Tibial artery (tissue), 4 donors: ENCODE data around the gene NUP62CL.

Experiments
- DNase-seq, 2 donors: peaks; one replicate each; pipeline ENCODE4 v3.0.0-alpha.2; 2019
- H3K27ac ChIP-seq, 2 donors: fragments of 200-600 bp; sonication (generic) in 1 of 2; 1 replicate in 1 of 2; 2 replicates in 1 of 2; pipeline ENCODE4 v1.5.1; 2018 to 2019; ENCODE audit warnings: mild to moderate bottlenecking in 1 of 2
- H3K27me3 ChIP-seq, 2 donors: fragments of 200-600 bp; sonication (generic) in 1 of 2; one replicate each; pipeline versions ENCODE4 v1.5.1 to v1.6.0; 2016 to 2019
- H3K36me3 ChIP-seq, 3 donors: fragments of 200-600 bp; sonication (generic) in 2 of 3; one replicate each; pipeline ENCODE4 v1.5.1; 2016 to 2019; ENCODE audit warnings: mild to moderate bottlenecking in 2 of 3
- H3K4me1 ChIP-seq, 4 donors: fragments of 200-600 bp; sonication (generic) in 2 of 4; 1 replicate in 3 of 4; 2 replicates in 1 of 4; pipeline ENCODE4 v1.5.1; 2016 to 2019
- H3K4me3 ChIP-seq, 2 donors: fragments of 200-600 bp; sonication (generic) in 1 of 2; 1 replicate in 1 of 2; 2 replicates in 1 of 2; pipeline ENCODE4 v1.5.1; 2018 to 2019; ENCODE audit warnings: mild to moderate bottlenecking in 2 of 2
- H3K9me3 ChIP-seq, 3 donors: fragments of 200-600 bp; sonication (generic) in 1 of 3; one replicate each; pipeline ENCODE4 v1.5.1; 2016 to 2019
- CTCF ChIP-seq, 2 experiments: fragments of 200-600 bp in 1 of 2; fragments of 450-650 bp in 1 of 2; IDR thresholded peaks; one replicate each; pipeline ENCODE4 v1.5.1; 2017 to 2019; ENCODE audit warnings: antibody characterized with exemption in 2 of 2, mild to moderate bottlenecking in 1 of 2, moderate library complexity in 1 of 2
- intact Hi-C: fragments of 100-400 bp; cut with DNase I; formaldehyde crosslinking; loops from one replicate; pipeline ENCODE4 v1.15.0; 2023; ENCODE audit warnings: low total_unique reads

Gene NUP62CL

GRCh38 chrX:107102980-107103379 is 103.3 kb downstream of the NUP62CL start:
- Histone ChIP-seq H3K4me1 (no peaks in the 10 kb centered on the region), H3K9me3 (no peaks in the 10 kb centered on the region), H3K27ac (no peak overlapping the region), H3K36me3 (peaks cover 0 to 5% (median 0%) of the 10 kb centered on the region in 3 donors), H3K27me3 (no peaks in the 10 kb centered on the region), H3K4me3 (no peak overlapping the region)
- intact Hi-C loops: no loop called here
- no peak for TF ChIP-seq CTCF (IDR thresholded peaks at IDR 0.05)
- no peak for DNase-seq

DNA sequence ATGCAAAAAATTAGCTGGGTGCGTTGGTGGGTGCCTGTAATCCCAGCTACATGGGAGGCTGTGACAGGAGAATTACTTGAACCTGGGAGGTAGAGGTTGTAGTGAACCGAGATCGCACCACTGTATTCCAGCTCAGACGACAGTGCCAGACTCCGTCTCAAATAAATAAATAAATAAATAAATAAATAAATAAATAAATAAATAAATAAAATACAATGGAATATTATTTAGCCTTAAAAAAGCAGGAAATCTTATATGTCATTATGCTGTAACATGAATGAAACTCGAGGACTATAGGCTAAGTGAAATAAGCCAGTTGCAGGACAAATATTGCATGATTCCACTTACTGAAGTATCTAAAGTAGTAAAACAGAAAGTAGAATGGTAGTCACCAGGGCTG is 130.1 kb downstream of the NUP62CL start:
- no peaks in the 10 kb centered on the region for H3K27me3 ChIP-seq
- no peak for TF ChIP-seq CTCF (IDR thresholded peaks at IDR 0.05)
- intact Hi-C loops: no loop called here

More for the DNA sequence above, 130.1 kb downstream of the NUP62CL start:
- H3K4me3 ChIP-seq: no peak overlapping the region
- H3K27ac ChIP-seq: no peak overlapping the region
- no peaks in the 10 kb centered on the region for H3K4me1 ChIP-seq
- DNase-seq: no peak
- H3K9me3 ChIP-seq: peaks cover 0 to 35% (median 20%) of the 10 kb centered on the region in 3 donors
- peaks cover 0 to 5% (median 0%) of the 10 kb centered on the region in 3 donors for H3K36me3 ChIP-seq
